Endothelial cell of umbilical vein (primary cell): ENCODE data around the gene POLR1D. TPM values are rescaled to one million over a fixed set of nuclear protein-coding genes. Genes with fewer than 3 reads are reported as not detected.

Source experiments
- BruUV-seq: library from RNA; stranded (reverse); fragments of 400-500 nt; replicated peaks from 2 replicates; lab custom pipeline; 2021; lab: Mats Ljungman, UMichigan
- CTCF ChIA-PET: fragments of 300-600, 350-600 bp; sonication (Branson Sonifier 250); formaldehyde crosslinking; loops from one replicate; lab custom pipeline; 2021; ENCODE audit warnings: antibody characterized with exemption, inconsistent platforms; lab: Charles Lee
- POLR2A ChIA-PET: fragments of 300-600, 350-600 bp; sonication (Branson Sonifier 250); formaldehyde crosslinking; loops from one replicate; lab custom pipeline; 2021; ENCODE audit warnings: antibody characterized with exemption, inconsistent platforms; lab: Charles Lee
- DNase-seq: peaks from one replicate; pipeline ENCODE4 v3.0.0-alpha.2; 2011; ENCODE audit warnings: low read depth, low spot score
- FAIRE-seq: peaks from 2 replicates; lab custom pipeline; 2011; peaks lifted over from hg19 to GRCh38; lab: Jason Lieb, UNC
- H2AFZ ChIP-seq: 2 replicates; pipeline ENCODE4 v1.6.0; 2012; ENCODE audit warnings: low read depth, low read length, control low read depth, inconsistent platforms
- H3K27ac ChIP-seq: 2 replicates; pipeline ENCODE4 v1.5.1; 2011; ENCODE audit warnings: low read depth, mild to moderate bottlenecking, control low read depth, low read length, moderate library complexity; ENCODE audit not compliant: insufficient read depth
- H3K27me3 ChIP-seq, 2 experiments: 2 replicates each; pipeline versions ENCODE4 v1.6.0 to v1.6.1; 2011; ENCODE audit warnings: low read length in 2 of 2, mixed read lengths in 1 of 2; ENCODE audit not compliant: control insufficient read depth in 2 of 2, insufficient read depth in 2 of 2
- H3K36me3 ChIP-seq, 2 experiments: 2 replicates in 1 of 2; 3 replicates in 1 of 2; pipeline ENCODE4 v1.5.1; 2011; ENCODE audit warnings: low read length in 2 of 2, mild to moderate bottlenecking in 1 of 2, moderate library complexity in 1 of 2; ENCODE audit not compliant: control insufficient read depth in 2 of 2, insufficient read depth in 2 of 2; ENCODE audit errors: extremely low read depth in 1 of 2
- H3K4me1 ChIP-seq: 3 replicates; pipeline ENCODE4 v1.5.1; 2011; ENCODE audit warnings: mild to moderate bottlenecking, low read length; ENCODE audit not compliant: control insufficient read depth, insufficient read depth; ENCODE audit errors: extremely low read depth
- H3K4me2 ChIP-seq: 2 replicates; pipeline ENCODE4 v1.6.1; 2011; ENCODE audit warnings: low read length, control low read depth, mixed read lengths; ENCODE audit not compliant: insufficient read depth
- H3K4me3 ChIP-seq, 3 experiments: fragments of 200-600 bp in 1 of 3; sonication (generic), shearing (Covaris generic) in 1 of 3; replicated peaks in 1 of 3; 2 replicates each; pipeline ENCODE4 v1.5.1; 2011 to 2016; ENCODE audit warnings: control low read depth in 3 of 3, low read length in 3 of 3, mild to moderate bottlenecking in 2 of 3, inconsistent platforms in 1 of 3, low read depth in 1 of 3, moderate library complexity in 1 of 3; ENCODE audit not compliant: insufficient read depth in 1 of 3
- H3K79me2 ChIP-seq: 2 replicates; pipeline ENCODE4 v1.6.0; 2012; ENCODE audit warnings: low read length, inconsistent platforms; ENCODE audit not compliant: control insufficient read depth, insufficient read depth
- H3K9ac ChIP-seq: replicated peaks from 2 replicates; pipeline ENCODE3; 2011; ENCODE audit warnings: low read length, control low read depth; ENCODE audit not compliant: insufficient read depth; ENCODE audit errors: extremely low read depth
- H3K9me1 ChIP-seq: replicated peaks from 3 replicates; pipeline ENCODE4 v1.6.0; 2011; ENCODE audit warnings: mild to moderate bottlenecking, low read length; ENCODE audit not compliant: control insufficient read depth, insufficient read depth; ENCODE audit errors: extremely low read depth
- H3K9me3 ChIP-seq: replicated peaks from 2 replicates; pipeline ENCODE4 v1.5.1; 2012; ENCODE audit warnings: low read length, inconsistent platforms; ENCODE audit not compliant: control insufficient read depth, insufficient read depth
- H4K20me1 ChIP-seq: replicated peaks from 2 replicates; pipeline ENCODE3; 2011; ENCODE audit warnings: mild to moderate bottlenecking, low read length; ENCODE audit not compliant: control insufficient read depth, insufficient read depth; ENCODE audit errors: extremely low read depth
- EZH2 ChIP-seq: IDR thresholded peaks from 2 replicates; pipeline ENCODE4 v1.6.1; 2012; ENCODE audit warnings: borderline replicate concordance, low read depth, mild to moderate bottlenecking, moderate library complexity, low read length, inconsistent platforms; ENCODE audit not compliant: severe bottlenecking
- FOS ChIP-seq: IDR thresholded peaks from 2 replicates; pipeline ENCODE4 v1.6.1; 2011; ENCODE audit warnings: mild to moderate bottlenecking, low read length, moderate library complexity, borderline replicate concordance; ENCODE audit not compliant: insufficient read depth
- GATA2 ChIP-seq: IDR thresholded peaks from 2 replicates; pipeline ENCODE4 v1.7.0; 2011; ENCODE audit warnings: low read depth, mild to moderate bottlenecking, moderate library complexity, mixed read lengths, low read length; ENCODE audit not compliant: insufficient read length, insufficient read depth
- JUN ChIP-seq: IDR thresholded peaks from 2 replicates; pipeline ENCODE4 v1.6.1; 2011; ENCODE audit warnings: borderline replicate concordance, low read depth; ENCODE audit not compliant: insufficient read length, insufficient read depth
- MAX ChIP-seq: IDR thresholded peaks from 2 replicates; pipeline ENCODE4 v1.6.1; 2011; ENCODE audit not compliant: insufficient read depth, insufficient read length
- MYC ChIP-seq: IDR thresholded peaks from one replicate; pipeline ENCODE4 v1.6.1; 2011; ENCODE audit warnings: mild to moderate bottlenecking, low read depth, low read length
- POLR2A ChIP-seq: IDR thresholded peaks from 2 replicates; pipeline ENCODE4 v1.6.1; 2012; ENCODE audit warnings: low read depth, mild to moderate bottlenecking, control low read depth, low read length
- POLR2AphosphoS5 ChIP-seq: IDR thresholded peaks from 2 replicates; pipeline ENCODE4 v1.6.1; 2012; ENCODE audit warnings: low read depth, mild to moderate bottlenecking, control low read depth, low read length, moderate library complexity; ENCODE audit not compliant: insufficient read depth
- dilution Hi-C: fragments of 300-500 bp; cut with MboI; formaldehyde crosslinking; loops from one replicate; pipeline ENCODE4 v1.15.0; 2019; ENCODE audit warnings: low sequenced_read_pairs; ENCODE audit not compliant: extremely low pct_ligation_motif_present
- intact Hi-C: fragments of 100-400 bp; cut with micrococcal nuclease; formaldehyde crosslinking; loops from one replicate; pipeline ENCODE4 v1.10.0; 2022
- polyA plus RNA-seq, 4 experiments: library from polyadenylated mRNA; depleted of rRNA in 3 of 4; stranded (reverse) in 3 of 4; unstranded in 1 of 4; fragments of >200 nt; gene quantifications; 2 replicates each; pipeline versions ENCODE4 v1.2.1 to v1.2.3, GENCODE V29; 2011 to 2012; ENCODE audit warnings: missing spikeins in 1 of 4
- total RNA-seq: library from RNA; stranded (reverse); gene quantifications from 2 replicates; pipeline ENCODE4 v1.2.3, GENCODE V29; 2021
- TF ChIP-seq, protein P1 (sequence below), 2 donors: IDR thresholded peaks; 1 replicate in 1 of 2; 2 replicates in 1 of 2; pipeline ENCODE4 v1.5.1; 2011; ENCODE audit warnings: low read length in 2 of 2, mild to moderate bottlenecking in 2 of 2, moderate library complexity in 2 of 2, control low read depth in 1 of 2, inconsistent platforms in 1 of 2, low read depth in 1 of 2; ENCODE audit not compliant: insufficient read depth in 1 of 2; ENCODE audit errors: extremely low read depth in 1 of 2

Gene POLR1D
- total and polyA plus RNA-seq, 2 donors (not counting 3 experiments of a cell fraction or from before 2014, with no cell fraction given), result 90.7 to 111 TPM

GRCh38 chr13:27654816-27655215 is 33.1 kb downstream of the POLR1D start:
- peaks cover 6 to 7% of the 10 kb centered on the region in 2 experiments for H3K36me3 ChIP-seq
- no peaks in the 10 kb centered on the region for H3K27me3 ChIP-seq
- H3K27ac ChIP-seq, result no peak overlapping the region
- H3K4me1 ChIP-seq, result peaks cover 13% of the 10 kb centered on the region
- no peak overlapping the region for H3K4me3 ChIP-seq
- ChIA-PET CTCF (interaction anchor here (1.4 to 1.9 kb wide), 2 partner anchors 25 to 34 kb away, joined by 4 read pairs; partner anchors contain the start of gene LNX2), POLR2A (no interaction called here)
- DNase-seq (no peak), FAIRE-seq (no peak)
- intact Hi-C loops (no loop called here), dilution Hi-C loops (no loop called here)
- no peaks in the 10 kb centered on the region for H4K20me1 ChIP-seq
- no peaks in the 10 kb centered on the region for H3K9me3 ChIP-seq
- H3K9ac ChIP-seq, result no peak overlapping the region
- no peak overlapping the region for H3K4me2 ChIP-seq
- no peaks in the 10 kb centered on the region for H3K79me2 ChIP-seq
- TF ChIP-seq POLR2A, result no peak
- TF ChIP-seq GATA2, result no peak
- TF ChIP-seq MAX, result no peak
- TF ChIP-seq MYC, result no peak
- no peak for TF ChIP-seq EZH2
- TF ChIP-seq, protein P1, sequence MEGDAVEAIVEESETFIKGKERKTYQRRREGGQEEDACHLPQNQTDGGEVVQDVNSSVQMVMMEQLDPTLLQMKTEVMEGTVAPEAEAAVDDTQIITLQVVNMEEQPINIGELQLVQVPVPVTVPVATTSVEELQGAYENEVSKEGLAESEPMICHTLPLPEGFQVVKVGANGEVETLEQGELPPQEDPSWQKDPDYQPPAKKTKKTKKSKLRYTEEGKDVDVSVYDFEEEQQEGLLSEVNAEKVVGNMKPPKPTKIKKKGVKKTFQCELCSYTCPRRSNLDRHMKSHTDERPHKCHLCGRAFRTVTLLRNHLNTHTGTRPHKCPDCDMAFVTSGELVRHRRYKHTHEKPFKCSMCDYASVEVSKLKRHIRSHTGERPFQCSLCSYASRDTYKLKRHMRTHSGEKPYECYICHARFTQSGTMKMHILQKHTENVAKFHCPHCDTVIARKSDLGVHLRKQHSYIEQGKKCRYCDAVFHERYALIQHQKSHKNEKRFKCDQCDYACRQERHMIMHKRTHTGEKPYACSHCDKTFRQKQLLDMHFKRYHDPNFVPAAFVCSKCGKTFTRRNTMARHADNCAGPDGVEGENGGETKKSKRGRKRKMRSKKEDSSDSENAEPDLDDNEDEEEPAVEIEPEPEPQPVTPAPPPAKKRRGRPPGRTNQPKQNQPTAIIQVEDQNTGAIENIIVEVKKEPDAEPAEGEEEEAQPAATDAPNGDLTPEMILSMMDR (IDR thresholded peaks at IDR 0.05; ENCODE audit: extremely low read depth in 1 of 2, insufficient read depth in 1 of 2, low read depth in 1 of 2, low read length in 2 of 2), result no peak
- TF ChIP-seq FOS, result no peak
- TF ChIP-seq POLR2AphosphoS5, result no peak
- no peak for TF ChIP-seq JUN
- H3K9me1 ChIP-seq, result peaks cover 3% of the 10 kb centered on the region
- no peak overlapping the region for H2AFZ ChIP-seq
- BruUV-seq, result no TSS peak
